ENCODE measurements around the gene RMI2.
"Not testable (repeated sequence)": the region's sequence is repeated elsewhere in the genome, so short reads cannot be mapped to it uniquely, and the experiment has no call there.

RMI2 gene

GRCh38 chr16:11345040-11345862 lies at the start of gene RMI2:
TSS of gene RMI2 (plus strand) at chr16:11345459. CDS start at chr16:11345472, 13 bp downstream.
- DNase-seq: peak; percentile 97

GRCh38 chr16:11295672-11296071 lies 49.6 kb upstream of the RMI2 start:
- DNase-seq: no peak

- no peak for DNase-seq
Observed at GRCh38 chr16:11296351-11296705, 48.9 kb upstream of the RMI2 start.

GRCh38 chr16:11296706-11297491 lies 48.4 kb upstream of the RMI2 start:
- no peak for DNase-seq

- peak; percentile 66 for DNase-seq
Observed at GRCh38 chr16:11297492-11298142, 47.6 kb upstream of the RMI2 start.

- no peak for DNase-seq
Observed at GRCh38 chr16:11298143-11298900, 46.9 kb upstream of the RMI2 start.

GRCh38 chr16:11298950-11299547 lies 46.2 kb upstream of the RMI2 start:
- DNase-seq: not testable (repeated sequence)

GRCh38 chr16:11299865-11300559 lies 45.2 kb upstream of the RMI2 start:
- no peak for DNase-seq

GRCh38 chr16:11300560-11300892 lies 44.7 kb upstream of the RMI2 start:
- DNase-seq: no peak

GRCh38 chr16:11301645-11302501 lies 43.4 kb upstream of the RMI2 start:
- DNase-seq: no peak

- no peak for DNase-seq
Observed at GRCh38 chr16:11302977-11303376, 42.3 kb upstream of the RMI2 start.

GRCh38 chr16:11303405-11304138 lies 41.7 kb upstream of the RMI2 start:
- no peak for DNase-seq

- no peak for DNase-seq
Observed at GRCh38 chr16:11306381-11306780, 38.9 kb upstream of the RMI2 start.

GRCh38 chr16:11306997-11307638 lies 38.1 kb upstream of the RMI2 start:
- DNase-seq: no peak

GRCh38 chr16:11307639-11308492 lies 37.4 kb upstream of the RMI2 start:
- no peak for DNase-seq

- DNase-seq: no peak
Observed at GRCh38 chr16:11308493-11309283, 36.6 kb upstream of the RMI2 start.

- DNase-seq: no peak
Observed at GRCh38 chr16:11309895-11310633, 35.2 kb upstream of the RMI2 start.

Data from activated naive CD4-positive, alpha-beta T cell treated with Interleukin-2 at 50 U/mL for 16 hours (primary cell).